T-helper 1 cell treated with Interleukin-12 subunit alpha and Interleukin-12 subunit beta and Interleukin-4 antibody, amounts not matched to agents 30 ng/mL and 1 ng/mL, for 36 hours (primary cell): ENCODE results near the gene EFCC1. TPM values are rescaled to one million over a fixed set of nuclear protein-coding genes. Genes with fewer than 3 reads are reported as not detected.

Source experiments
- intact Hi-C: fragments of 100-400 bp; cut with micrococcal nuclease; formaldehyde crosslinking; loops from one replicate; pipeline ENCODE4 v1.15.1; 2024
- total RNA-seq: library from RNA; stranded (reverse); gene quantifications from 2 replicates; pipeline ENCODE4 v1.2.3, GENCODE V29; 2022

Gene EFCC1
- total RNA-seq, 1 donor from 2014 or later: not detected

DNA sequence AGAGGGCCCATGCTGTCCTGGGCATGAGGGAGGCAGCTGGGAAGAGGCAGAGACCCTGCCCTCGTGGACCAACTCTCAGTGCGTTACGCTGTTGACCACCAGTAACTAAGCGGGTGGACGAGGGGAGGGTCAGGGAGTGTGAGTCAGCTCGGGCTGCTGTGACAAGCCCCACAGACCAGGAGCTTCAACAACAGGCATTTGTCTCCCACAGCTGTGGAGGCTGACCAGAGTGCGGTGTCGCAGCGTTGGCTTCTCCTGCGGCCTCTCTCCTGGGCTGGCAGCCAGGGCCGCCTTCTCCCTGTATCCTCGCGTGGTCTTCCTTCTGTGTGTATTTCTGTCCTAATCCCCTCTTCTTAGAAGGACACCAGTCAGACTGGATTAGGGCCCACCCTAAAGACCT, 13.0 kb downstream of the EFCC1 start:
- intact Hi-C loops: no loop called here

DNA sequence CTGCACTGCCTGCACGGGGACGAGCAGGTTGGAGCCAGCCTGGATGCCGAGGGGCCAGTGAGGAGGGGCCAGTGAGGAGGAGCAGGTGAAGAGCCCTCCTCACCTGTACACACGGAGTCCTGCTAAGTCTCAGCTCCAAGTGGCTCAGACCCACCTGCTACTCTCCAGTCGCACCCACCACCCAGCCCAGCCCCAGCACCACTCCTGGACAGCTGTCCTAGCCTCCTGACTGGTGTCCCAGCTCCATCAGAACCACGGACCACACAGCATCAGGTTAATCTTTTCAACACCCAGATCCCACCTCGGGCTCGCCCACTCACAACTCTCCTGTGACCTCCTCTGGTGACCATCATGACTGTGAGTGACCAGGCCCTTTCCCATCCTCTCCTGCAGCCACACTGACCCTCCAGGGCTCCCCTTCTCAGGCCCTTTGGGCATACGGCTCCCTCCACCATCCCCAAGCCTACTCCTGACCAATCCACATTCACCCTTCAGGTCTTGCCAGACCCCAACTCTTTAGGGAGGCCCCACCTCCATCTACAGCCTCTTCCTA, 13.8 kb downstream of the EFCC1 start:
- intact Hi-C loops: loop anchor here (1.0 kb wide), 1 partner anchor 10 kb away; no protein-coding TSS in a partner anchor

GRCh38 chr3:129015388-129016105, 14.4 kb downstream of the EFCC1 start:
- intact Hi-C loops: loop anchor here (1.0 kb wide), 4 partner anchors 10 to 45 kb away; partner anchors contain the start of gene CFAP92

GRCh38 chr3:129016356-129016719, 15.2 kb downstream of the EFCC1 start:
- intact Hi-C loops: loop anchor here (1.0 kb wide), 3 partner anchors 11 to 46 kb away; partner anchors contain the start of gene CFAP92

GRCh38 chr3:129016720-129017483, 15.8 kb downstream of the EFCC1 start:
- intact Hi-C loops: loop anchor here (1.0 kb wide), 3 partner anchors 10 to 47 kb away; partner anchors contain the start of gene CFAP92

- intact Hi-C loops: no loop called here
These were observed 16.4 kb downstream of the EFCC1 start for GRCh38 chr3:129017484-129017899.

GRCh38 chr3:129018271-129018670, 17.2 kb downstream of the EFCC1 start:
- intact Hi-C loops: no loop called here

DNA sequence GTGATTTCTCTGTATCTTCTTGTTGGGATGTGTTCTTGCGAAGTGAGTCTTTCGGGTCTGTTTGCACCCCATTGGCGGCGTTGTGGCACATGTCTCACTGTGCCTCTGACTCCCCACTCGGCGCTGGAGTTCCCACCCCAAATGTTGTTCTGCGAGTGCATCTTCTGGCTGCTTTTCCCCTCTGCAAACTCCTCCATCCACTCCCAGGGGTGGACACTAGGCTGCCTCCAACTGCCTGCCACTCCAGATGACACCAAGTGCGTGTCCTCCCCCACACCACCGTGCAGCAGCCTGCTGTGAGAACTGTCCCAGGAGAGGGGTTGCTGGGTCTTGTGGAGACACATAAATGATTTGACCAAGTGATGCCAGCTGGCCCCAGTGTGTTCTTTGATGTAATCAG, 17.6 kb downstream of the EFCC1 start:
- intact Hi-C loops: no loop called here

GRCh38 chr3:129019266-129019665, 18.2 kb downstream of the EFCC1 start:
- intact Hi-C loops: no loop called here

GRCh38 chr3:129020691-129021090, 19.6 kb downstream of the EFCC1 start:
- intact Hi-C loops: no loop called here

DNA sequence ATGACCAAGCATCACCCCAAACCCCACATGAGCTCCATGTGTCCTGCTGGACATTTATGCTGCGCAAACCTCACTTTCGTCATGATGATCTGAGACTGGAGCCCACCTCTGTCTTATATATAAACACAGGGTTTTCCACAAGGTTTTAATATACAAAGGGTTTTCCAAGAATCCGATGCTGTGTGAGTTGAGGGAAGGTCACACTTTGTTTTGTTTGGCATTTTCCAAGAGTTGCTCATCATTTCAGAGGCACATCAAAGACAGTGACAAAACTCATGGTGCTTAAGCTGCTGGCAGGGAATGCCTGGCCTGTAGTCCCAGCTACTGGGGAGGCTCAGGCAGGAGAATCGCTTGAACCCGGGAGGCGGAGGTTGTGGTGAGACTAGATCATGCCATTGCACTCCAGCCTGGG, 20.0 kb downstream of the EFCC1 start:
- intact Hi-C loops: no loop called here

GRCh38 chr3:129022114-129023007, 21.3 kb downstream of the EFCC1 start:
- intact Hi-C loops: no loop called here

- intact Hi-C loops: no loop called here
These were observed 21.9 kb downstream of the EFCC1 start for GRCh38 chr3:129023008-129023358.

DNA sequence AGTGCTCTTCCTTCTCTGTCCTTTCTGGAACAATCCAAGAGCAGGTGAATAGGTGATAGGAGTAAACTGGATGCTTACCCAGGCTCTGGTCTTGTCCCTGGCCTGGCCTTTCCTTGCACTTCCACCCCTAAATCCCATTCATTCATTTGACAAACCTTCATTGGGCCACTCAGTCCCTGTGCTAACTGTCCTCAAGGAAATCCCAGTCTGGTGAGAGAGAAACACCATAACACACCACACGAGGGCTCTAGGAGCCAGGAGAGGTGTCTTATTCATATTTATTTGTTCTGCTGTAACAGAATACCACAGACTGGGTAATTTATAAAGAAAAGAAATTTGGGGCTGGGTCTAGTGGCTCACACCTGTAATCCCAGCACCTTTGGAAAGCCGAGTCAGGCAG, 22.8 kb downstream of the EFCC1 start:
- intact Hi-C loops: no loop called here

GRCh38 chr3:129025108-129025507, 24.0 kb downstream of the EFCC1 start:
- intact Hi-C loops: no loop called here

GRCh38 chr3:129025691-129026435, 24.8 kb downstream of the EFCC1 start:
- intact Hi-C loops: loop anchor here (2.0 kb wide), 1 partner anchor 159 kb away; no protein-coding TSS in a partner anchor

DNA sequence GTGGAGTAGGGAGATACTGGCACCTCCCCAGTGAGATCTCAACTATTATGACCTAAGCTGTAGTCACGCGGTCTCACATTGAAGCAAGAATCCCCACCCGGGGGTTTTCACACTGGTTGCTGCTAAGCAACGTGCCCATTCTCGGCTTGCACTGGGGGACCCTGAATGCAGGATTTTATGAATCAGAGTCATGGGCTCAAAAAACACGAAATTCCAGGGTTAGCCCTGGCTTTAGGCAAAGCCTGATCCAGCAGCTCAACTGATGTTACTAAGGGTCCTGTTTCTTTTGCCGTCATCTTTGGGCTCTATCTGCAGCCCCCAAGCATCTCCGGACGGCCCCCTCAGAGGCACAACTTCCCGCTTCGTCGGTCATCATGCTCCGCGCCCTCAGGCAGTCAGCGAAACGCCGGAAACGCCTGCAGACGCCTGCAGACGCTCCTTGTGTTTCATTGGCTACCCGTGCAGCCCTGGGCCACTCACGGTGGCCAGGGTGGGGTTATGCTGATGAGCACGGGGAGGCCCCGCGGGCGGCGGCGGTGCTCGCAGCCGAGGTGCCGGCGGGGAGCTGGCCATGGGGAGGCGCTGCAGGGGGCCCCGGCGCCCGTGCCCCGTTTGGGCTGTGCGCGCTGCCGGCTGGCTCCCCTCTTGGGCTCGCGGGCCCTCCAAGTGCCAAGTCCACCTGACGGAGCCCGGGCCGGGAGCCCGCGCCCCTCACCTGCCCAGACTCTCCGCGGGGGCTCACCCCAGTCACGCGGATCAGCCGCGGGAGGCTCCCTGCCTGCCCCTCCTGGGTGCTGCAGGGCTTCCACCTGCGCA, 25.8 kb downstream of the EFCC1 start:
- intact Hi-C loops: loop anchor here (1.0 to 2.0 kb wide), 15 partner anchors 11 to 410 kb away; partner anchors contain the start of genes ACAD9, CFAP92, COPG1 and EFCAB12

DNA sequence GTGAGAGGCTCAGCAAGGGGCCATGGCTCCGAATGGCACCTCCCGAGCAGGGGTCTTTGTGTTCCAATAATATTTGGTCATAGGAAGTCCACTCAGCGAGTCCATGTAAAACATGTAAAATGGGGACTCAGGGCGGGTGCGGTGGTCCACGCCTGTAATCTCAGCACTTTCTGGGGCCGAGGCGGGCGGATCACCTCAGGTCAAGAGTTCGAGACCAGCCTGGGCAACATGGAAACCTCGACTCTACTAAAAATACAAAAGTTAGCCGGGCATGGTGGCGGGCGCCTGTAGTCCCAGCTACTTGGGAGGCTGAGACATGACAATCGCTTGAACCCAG, 26.4 kb downstream of the EFCC1 start:
- intact Hi-C loops: loop anchor here (1.0 to 2.0 kb wide), 15 partner anchors 11 to 410 kb away; partner anchors contain the start of genes ACAD9, CFAP92, COPG1 and EFCAB12

DNA sequence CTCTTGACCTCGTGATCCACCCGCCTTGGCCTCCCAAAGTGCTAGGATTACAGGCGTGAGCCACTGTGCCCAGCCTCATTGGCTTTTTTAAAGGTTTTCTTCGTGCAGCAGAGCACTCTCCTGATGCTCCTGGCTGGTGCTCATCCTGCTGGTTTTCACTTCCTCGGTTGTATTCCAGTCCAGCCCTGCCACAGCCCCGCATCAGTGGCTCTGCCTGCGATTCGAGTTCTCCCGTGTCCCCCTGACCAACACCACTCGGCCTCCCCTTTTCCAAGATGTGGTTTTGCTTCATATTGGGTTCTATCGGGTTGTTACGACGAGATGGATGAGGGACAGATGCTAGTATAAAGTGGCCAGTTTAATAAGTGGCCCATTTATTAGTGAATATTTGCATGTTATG, 27.8 kb downstream of the EFCC1 start:
- intact Hi-C loops: no loop called here
